GM12874 (cell line): Measurements from ENCODE around the gene SLC2A13.
A peak's percentile ranks its signal among the peaks of the same experiment; 100 is the strongest.

Experiments used
- TF ChIP-seq, protein P1 (sequence below): IDR thresholded peaks from 2 replicates; pipeline ENCODE4 v1.5.1; 2011; ENCODE audit warnings: low read depth, mild to moderate bottlenecking, control low read depth, low read length, moderate library complexity; ENCODE audit not compliant: insufficient read depth

The SLC2A13 gene

DNA sequence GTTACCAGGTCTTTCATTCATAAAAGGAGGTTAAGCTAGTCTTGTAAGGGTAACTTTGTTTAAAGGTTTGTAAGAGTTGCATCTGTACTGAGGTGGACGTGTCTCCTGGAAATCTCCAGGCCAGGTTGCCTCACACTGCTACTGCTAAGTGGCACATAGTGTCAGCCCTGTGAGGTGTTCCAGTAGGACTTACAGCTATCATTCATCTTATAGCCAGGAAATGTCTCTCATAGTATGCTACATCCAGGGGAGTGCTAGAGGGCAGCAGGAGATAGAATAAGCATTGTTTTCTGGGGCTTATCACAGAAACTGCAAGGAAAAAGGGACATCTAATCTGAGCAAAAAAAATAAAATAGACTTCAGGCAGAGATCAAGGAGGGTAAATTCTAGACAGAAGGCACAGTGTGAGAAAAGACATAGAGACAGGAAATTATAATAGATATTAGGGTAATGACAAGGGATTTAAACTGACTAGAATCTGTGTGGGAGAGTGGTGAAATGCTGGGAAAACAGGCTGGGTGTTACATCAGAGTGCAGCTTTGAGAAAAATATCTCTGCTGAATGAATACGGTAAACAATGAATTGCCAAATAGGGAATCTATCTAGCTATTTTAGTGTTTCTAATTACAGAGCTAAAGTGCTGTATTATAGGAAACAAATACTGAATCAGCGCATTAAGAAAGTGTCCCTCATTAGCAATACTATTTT is 281.2 kb downstream of the SLC2A13 start:
- TF ChIP-seq, protein P1, sequence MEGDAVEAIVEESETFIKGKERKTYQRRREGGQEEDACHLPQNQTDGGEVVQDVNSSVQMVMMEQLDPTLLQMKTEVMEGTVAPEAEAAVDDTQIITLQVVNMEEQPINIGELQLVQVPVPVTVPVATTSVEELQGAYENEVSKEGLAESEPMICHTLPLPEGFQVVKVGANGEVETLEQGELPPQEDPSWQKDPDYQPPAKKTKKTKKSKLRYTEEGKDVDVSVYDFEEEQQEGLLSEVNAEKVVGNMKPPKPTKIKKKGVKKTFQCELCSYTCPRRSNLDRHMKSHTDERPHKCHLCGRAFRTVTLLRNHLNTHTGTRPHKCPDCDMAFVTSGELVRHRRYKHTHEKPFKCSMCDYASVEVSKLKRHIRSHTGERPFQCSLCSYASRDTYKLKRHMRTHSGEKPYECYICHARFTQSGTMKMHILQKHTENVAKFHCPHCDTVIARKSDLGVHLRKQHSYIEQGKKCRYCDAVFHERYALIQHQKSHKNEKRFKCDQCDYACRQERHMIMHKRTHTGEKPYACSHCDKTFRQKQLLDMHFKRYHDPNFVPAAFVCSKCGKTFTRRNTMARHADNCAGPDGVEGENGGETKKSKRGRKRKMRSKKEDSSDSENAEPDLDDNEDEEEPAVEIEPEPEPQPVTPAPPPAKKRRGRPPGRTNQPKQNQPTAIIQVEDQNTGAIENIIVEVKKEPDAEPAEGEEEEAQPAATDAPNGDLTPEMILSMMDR: no peak

DNA sequence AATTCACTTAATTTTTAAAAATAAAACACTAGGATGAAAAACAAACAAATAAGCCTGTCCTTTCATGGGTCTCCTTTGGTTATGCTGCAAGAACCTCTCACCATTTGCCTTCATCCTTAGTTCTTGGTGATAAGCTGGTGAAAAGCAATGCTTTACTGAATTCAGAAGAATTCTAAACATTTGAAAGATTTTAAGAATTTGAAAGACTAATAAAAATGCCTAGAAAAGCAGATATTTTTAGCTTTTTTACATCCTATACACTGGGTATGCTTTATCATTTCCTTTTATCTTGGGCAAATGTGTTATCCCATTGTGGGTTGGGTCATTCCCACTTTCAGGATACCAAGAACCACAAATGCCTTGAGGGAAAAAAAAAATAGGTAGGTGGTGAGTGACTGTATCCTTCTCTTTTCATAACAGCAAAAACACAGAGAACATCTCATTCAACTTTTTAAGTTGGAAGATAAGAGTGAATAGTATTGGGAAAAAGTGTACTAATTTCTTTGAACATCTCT is 289.2 kb downstream of the SLC2A13 start:
- TF ChIP-seq, protein P1: no peak

DNA sequence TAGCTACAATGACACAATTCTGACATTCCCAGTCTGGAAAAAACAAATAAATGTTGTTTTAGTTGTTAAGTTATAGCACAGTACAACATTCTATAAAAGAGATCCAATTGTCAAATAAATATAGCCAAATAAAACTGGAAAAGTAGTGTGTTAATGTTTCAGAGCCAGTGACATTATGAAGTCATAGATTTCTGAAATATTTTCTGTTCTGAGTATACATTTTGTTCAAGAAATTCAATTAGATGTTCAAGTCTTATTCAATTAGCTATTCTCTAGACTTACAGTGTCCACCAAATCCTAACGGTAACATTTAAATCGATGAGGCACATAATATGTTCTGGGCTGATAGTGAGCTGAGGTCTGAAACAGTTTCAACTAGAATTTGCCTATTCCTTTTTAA is 290.1 kb downstream of the SLC2A13 start:
- TF ChIP-seq, protein P1: no peak

DNA sequence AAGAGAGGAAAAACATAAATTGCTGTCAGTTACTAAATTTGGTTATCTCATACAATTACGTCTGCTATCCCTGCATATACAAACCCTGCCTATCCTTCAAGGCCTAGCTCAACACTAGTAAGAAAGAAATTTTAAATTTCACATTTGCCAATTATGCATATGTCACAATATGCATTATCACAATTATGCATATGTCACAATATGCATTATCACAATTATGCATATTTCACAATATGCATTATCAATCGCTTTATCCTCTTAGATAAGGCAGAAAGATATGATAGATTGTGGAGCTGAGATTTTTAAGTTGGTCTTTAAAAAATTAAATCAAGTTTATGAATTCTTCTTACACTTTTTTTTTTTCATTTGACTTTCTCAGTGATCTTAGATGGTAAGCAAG is 291.3 kb downstream of the SLC2A13 start:
- TF ChIP-seq, protein P1: no peak

DNA sequence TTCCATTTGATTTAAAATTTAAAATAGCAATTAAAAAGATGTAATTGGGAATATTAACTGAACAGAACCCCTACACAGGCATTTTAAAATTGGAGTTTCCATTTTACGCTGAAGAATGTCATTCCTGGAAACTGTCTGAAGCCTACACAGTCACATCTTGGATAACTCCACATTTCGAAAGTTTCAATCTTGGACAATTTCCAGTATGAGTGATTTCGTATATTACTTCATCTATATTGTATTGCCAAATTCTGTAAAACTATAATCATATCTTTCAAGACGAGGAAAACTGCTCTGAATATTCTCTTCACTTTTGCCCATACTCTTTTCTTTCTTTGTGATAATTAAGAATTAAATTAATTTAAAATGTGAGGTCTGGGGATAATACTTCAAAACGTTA is 292.1 kb downstream of the SLC2A13 start:
- TF ChIP-seq, protein P1: no peak

DNA sequence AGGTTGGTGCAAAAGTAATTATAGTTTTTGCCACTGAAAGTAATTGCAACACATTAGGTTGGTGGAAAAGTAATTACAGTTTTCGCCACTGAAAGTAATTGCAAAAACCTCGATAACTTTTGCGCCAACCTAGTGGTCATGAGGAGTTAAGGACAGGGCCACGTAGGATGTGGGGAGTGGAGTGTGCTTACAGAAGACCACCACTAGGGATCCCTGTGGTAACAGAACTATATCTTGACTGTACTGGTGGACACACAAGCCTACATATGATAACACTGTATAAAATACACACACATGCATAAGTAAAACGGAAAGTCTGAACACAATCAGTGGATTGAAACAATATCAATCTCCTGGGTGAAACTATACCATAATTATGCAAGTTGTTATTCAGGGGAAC is 298.8 kb downstream of the SLC2A13 start:
- TF ChIP-seq, protein P1: peak; percentile 43; the same call in 1 of the 2 replicates

DNA sequence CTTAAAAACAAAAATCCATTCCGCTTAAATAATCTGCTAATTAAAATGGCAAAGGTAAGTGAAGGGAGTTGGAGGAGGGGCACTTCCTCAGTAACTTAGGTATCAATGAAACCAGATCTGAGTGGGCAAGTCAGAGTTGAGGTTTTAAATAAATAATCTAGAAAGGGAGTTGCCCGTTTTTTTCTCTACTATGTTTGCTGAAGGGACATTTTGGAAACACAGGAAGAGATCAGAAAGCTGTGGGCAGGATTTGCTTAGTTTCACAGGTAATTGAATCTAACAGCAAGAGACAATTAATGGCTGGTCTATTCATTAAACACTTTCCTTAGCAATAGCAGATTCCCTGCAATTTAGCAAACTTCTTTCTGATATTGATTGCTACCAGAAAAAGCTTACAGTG is 300.2 kb downstream of the SLC2A13 start:
- TF ChIP-seq, protein P1: no peak
